Measurements from ENCODE around the gene TGFB2. TPM values are rescaled to one million over a fixed set of nuclear protein-coding genes. Genes with fewer than 3 reads are reported as not detected.

Gene TGFB2
- total RNA-seq, 1 experiment from 2014 or later, result 0.34 TPM

GRCh38 chr1:218413179-218413578 is 68.0 kb downstream of the TGFB2 start:
- H3K4me2 ChIP-seq (ENCODE audit: low read length), result no peak overlapping the region
- no peak overlapping the region for H3K9ac ChIP-seq (ENCODE audit: low read length)
- ATAC-seq, result no peak
- TF ChIP-seq CBX3 (IDR thresholded peaks at IDR 0.05; ENCODE audit: low read depth) (no peak), ELF1 (IDR thresholded peaks at IDR 0.05; ENCODE audit: borderline replicate concordance, low read depth) (no peak), TCF7L2 (IDR thresholded peaks at IDR 0.05; ENCODE audit: borderline replicate concordance, extremely low read depth, insufficient read depth, insufficient read length) (no peak), SRF (IDR thresholded peaks at IDR 0.05; ENCODE audit: low read depth) (no peak), FOSL1 (IDR thresholded peaks at IDR 0.05; ENCODE audit: low read depth) (no peak)
- no peaks in the 10 kb centered on the region for H3K9me2 ChIP-seq (ENCODE audit: insufficient read depth)
- H3K9me3 ChIP-seq (ENCODE audit: control insufficient read depth in 1 of 2, insufficient read depth in 1 of 2, low read depth in 1 of 2, low read length in 2 of 2), result no peaks in the 10 kb centered on the region
- no peak overlapping the region for H3K27ac ChIP-seq (ENCODE audit: low read depth, low read length)
- no peak overlapping the region for H3K4me3 ChIP-seq (replicated peaks in 1 of 2; ENCODE audit: low read depth in 1 of 2, low read length in 2 of 2)
- BruUV-seq (replicated peaks), result no TSS peak
- H3K79me2 ChIP-seq (ENCODE audit: insufficient read depth, low read length), result no peaks in the 10 kb centered on the region
- no peaks in the 10 kb centered on the region for H3K27me3 ChIP-seq (ENCODE audit: insufficient read depth, low read length)
- POLR2A ChIA-PET, result no interaction called here
- intact Hi-C loops (cut with micrococcal nuclease), result no loop called here
- H2AFZ ChIP-seq (ENCODE audit: low read depth, low read length, poor library complexity, severe bottlenecking), result no peak overlapping the region
- H4K20me1 ChIP-seq (ENCODE audit: insufficient read depth), result no peaks in the 10 kb centered on the region
- RAD21 ChIA-PET (ENCODE audit: low non-redundant PET in 1 of 2, low total read pairs in 2 of 2, uncharacterized antibody in 2 of 2, unreplicated experiment in 2 of 2), result no interaction called here
- H3K36me3 ChIP-seq (ENCODE audit: control insufficient read depth in 1 of 2, insufficient read depth in 2 of 2, low read length in 2 of 2), result no peaks in the 10 kb centered on the region
- no peak for DNase-seq (ENCODE audit: low read depth, low spot score)
- CTCF ChIA-PET, result no interaction called here
- no peaks in the 10 kb centered on the region for H3K4me1 ChIP-seq (ENCODE audit: control insufficient read depth in 1 of 2, insufficient read depth in 2 of 2, low read length in 2 of 2)

DNA sequence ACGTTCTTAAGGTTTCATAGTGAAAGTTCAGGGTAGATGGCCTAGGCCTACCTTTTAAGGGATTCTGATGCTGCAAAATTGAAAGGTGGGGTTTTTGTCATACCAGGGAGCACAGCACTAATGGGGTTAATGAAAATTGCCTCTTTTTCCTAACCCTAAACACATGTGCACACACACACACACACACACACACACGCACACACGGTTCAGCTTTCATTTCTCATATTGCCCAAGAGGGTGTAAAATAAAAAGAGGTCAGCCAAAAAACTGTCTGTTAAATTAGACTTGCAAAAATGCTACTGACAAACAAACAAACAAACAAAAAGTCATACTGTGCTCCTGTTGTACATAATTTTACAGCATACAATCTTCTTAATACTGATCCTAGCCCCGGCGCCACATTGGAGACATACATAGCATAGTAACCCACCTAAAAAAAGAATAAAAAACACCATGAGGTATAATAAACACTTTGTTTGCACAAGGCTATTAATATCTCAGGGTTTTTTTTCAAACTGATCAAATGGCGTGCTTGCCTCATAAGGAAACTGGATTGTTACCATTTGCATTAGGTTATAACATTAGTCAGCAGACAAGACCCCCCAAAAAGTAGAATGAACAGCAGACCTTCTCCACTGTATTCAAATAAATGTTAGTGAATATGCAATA is 69.1 kb downstream of the TGFB2 start:
- no peaks in the 10 kb centered on the region for H3K4me1 ChIP-seq (ENCODE audit: control insufficient read depth in 1 of 2, insufficient read depth in 2 of 2, low read length in 2 of 2)
- H3K9me2 ChIP-seq (ENCODE audit: insufficient read depth), result no peaks in the 10 kb centered on the region
- TF ChIP-seq, protein P1, sequence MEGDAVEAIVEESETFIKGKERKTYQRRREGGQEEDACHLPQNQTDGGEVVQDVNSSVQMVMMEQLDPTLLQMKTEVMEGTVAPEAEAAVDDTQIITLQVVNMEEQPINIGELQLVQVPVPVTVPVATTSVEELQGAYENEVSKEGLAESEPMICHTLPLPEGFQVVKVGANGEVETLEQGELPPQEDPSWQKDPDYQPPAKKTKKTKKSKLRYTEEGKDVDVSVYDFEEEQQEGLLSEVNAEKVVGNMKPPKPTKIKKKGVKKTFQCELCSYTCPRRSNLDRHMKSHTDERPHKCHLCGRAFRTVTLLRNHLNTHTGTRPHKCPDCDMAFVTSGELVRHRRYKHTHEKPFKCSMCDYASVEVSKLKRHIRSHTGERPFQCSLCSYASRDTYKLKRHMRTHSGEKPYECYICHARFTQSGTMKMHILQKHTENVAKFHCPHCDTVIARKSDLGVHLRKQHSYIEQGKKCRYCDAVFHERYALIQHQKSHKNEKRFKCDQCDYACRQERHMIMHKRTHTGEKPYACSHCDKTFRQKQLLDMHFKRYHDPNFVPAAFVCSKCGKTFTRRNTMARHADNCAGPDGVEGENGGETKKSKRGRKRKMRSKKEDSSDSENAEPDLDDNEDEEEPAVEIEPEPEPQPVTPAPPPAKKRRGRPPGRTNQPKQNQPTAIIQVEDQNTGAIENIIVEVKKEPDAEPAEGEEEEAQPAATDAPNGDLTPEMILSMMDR (IDR thresholded peaks at IDR 0.05 in 2 of 3, conservative IDR thresholded peaks at IDR 0.05 in 1 of 3; ENCODE audit: borderline replicate concordance in 1 of 3, insufficient read depth in 1 of 3, low read depth in 2 of 3, low read length in 2 of 3), result no peak
- TF ChIP-seq SRF (IDR thresholded peaks at IDR 0.05; ENCODE audit: low read depth), result no peak
- H2AFZ ChIP-seq (ENCODE audit: low read depth, low read length, poor library complexity, severe bottlenecking), result no peak overlapping the region
- BruUV-seq (replicated peaks), result no TSS peak
- H3K27ac ChIP-seq (ENCODE audit: low read depth, low read length), result no peak overlapping the region
- RAD21 ChIA-PET (ENCODE audit: low non-redundant PET in 1 of 2, low total read pairs in 2 of 2, uncharacterized antibody in 2 of 2, unreplicated experiment in 2 of 2), result no interaction called here
- H3K79me2 ChIP-seq (ENCODE audit: insufficient read depth, low read length), result no peaks in the 10 kb centered on the region
- H3K27me3 ChIP-seq (ENCODE audit: insufficient read depth, low read length), result no peaks in the 10 kb centered on the region
- H3K4me3 ChIP-seq (replicated peaks in 1 of 2; ENCODE audit: low read depth in 1 of 2, low read length in 2 of 2), result no peak overlapping the region
- H3K9ac ChIP-seq (ENCODE audit: low read length), result no peak overlapping the region
- POLR2A ChIA-PET, result no interaction called here
- DNase-seq (ENCODE audit: low read depth, low spot score), result no peak
- ATAC-seq, result no peak
- intact Hi-C loops (cut with micrococcal nuclease), result no loop called here
- H3K4me2 ChIP-seq (ENCODE audit: low read length), result no peak overlapping the region
- no peaks in the 10 kb centered on the region for H4K20me1 ChIP-seq (ENCODE audit: insufficient read depth)
- CTCF ChIA-PET, result no interaction called here
- no peaks in the 10 kb centered on the region for H3K9me3 ChIP-seq (ENCODE audit: control insufficient read depth in 1 of 2, insufficient read depth in 1 of 2, low read depth in 1 of 2, low read length in 2 of 2)
- H3K36me3 ChIP-seq (ENCODE audit: control insufficient read depth in 1 of 2, insufficient read depth in 2 of 2, low read length in 2 of 2), result no peaks in the 10 kb centered on the region
